OCI-LY3 (cell line): ENCODE results near the gene CDC45.

Source experiments
- CTCF ChIP-seq: fragments of 200-600, 300-600 bp; sonication (generic); IDR thresholded peaks from 2 replicates; pipeline ENCODE4 v1.5.1; 2014; ENCODE audit warnings: antibody characterized with exemption, low read length, low read depth
- EZH2phosphoT487 ChIP-seq: fragments of 200-600 bp; shearing (Covaris generic); IDR thresholded peaks from 2 replicates; pipeline ENCODE4 v1.6.1; 2018; ENCODE audit warnings: antibody characterized with exemption, mixed run types, low read depth

GRCh38 chr22:19463008-19463407 is 16.7 kb upstream of the CDC45 start:
- TF ChIP-seq CTCF: no peak
- no peak for TF ChIP-seq EZH2phosphoT487
